ENCODE data around the gene CDS2. TPM values are rescaled to one million over a fixed set of nuclear protein-coding genes. Genes with fewer than 3 reads are reported as not detected.

The CDS2 gene
- total and polyA plus RNA-seq, 10 of the 15 experiments (the other 5 are each of a cell fraction or from before 2014, with no cell fraction given) = 11.5 to 94.7 (median 23.1) TPM

DNA sequence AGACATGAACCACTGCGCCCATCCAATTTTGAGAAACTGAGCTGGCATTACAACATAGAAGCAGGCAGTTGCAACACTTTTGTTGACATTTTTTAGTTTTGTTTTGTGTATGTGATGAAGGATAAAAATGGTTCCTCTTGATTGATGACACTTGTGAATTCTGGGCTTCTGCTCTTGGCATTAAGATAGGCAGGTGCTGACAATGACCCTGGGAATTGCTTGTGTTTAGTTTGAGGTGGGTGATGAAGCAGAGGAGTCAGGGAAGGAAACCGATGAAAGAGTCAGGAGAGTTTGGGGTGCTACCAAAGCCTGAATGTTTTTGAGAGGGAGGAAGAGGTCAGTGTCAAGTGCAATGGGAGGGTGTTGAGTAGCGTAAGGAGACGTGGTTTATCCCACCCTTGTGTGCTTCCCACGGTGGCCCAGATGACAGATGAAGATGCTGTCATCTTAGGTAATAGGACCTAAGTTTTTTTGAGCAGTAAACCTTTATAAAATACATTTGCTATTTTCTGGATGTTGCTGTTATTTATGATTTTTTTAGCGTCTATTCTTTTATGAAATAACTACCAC, 19.4 kb downstream of the CDS2 start (continued):
- TF ChIP-seq LARP7 (IDR thresholded peaks at IDR 0.05) = no peak
- no peak for TF ChIP-seq BCL11A (IDR thresholded peaks at IDR 0.05; ENCODE audit: low read depth, low read length)
- TF ChIP-seq HDAC2 (IDR thresholded peaks at IDR 0.05) = no peak
- TF ChIP-seq IKZF1 (conservative IDR thresholded peaks at IDR 0.05) = no peak
- TF ChIP-seq, protein P1, sequence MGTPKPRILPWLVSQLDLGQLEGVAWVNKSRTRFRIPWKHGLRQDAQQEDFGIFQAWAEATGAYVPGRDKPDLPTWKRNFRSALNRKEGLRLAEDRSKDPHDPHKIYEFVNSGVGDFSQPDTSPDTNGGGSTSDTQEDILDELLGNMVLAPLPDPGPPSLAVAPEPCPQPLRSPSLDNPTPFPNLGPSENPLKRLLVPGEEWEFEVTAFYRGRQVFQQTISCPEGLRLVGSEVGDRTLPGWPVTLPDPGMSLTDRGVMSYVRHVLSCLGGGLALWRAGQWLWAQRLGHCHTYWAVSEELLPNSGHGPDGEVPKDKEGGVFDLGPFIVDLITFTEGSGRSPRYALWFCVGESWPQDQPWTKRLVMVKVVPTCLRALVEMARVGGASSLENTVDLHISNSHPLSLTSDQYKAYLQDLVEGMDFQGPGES (IDR thresholded peaks at IDR 0.05) = no peak
- TF ChIP-seq, protein P2, sequence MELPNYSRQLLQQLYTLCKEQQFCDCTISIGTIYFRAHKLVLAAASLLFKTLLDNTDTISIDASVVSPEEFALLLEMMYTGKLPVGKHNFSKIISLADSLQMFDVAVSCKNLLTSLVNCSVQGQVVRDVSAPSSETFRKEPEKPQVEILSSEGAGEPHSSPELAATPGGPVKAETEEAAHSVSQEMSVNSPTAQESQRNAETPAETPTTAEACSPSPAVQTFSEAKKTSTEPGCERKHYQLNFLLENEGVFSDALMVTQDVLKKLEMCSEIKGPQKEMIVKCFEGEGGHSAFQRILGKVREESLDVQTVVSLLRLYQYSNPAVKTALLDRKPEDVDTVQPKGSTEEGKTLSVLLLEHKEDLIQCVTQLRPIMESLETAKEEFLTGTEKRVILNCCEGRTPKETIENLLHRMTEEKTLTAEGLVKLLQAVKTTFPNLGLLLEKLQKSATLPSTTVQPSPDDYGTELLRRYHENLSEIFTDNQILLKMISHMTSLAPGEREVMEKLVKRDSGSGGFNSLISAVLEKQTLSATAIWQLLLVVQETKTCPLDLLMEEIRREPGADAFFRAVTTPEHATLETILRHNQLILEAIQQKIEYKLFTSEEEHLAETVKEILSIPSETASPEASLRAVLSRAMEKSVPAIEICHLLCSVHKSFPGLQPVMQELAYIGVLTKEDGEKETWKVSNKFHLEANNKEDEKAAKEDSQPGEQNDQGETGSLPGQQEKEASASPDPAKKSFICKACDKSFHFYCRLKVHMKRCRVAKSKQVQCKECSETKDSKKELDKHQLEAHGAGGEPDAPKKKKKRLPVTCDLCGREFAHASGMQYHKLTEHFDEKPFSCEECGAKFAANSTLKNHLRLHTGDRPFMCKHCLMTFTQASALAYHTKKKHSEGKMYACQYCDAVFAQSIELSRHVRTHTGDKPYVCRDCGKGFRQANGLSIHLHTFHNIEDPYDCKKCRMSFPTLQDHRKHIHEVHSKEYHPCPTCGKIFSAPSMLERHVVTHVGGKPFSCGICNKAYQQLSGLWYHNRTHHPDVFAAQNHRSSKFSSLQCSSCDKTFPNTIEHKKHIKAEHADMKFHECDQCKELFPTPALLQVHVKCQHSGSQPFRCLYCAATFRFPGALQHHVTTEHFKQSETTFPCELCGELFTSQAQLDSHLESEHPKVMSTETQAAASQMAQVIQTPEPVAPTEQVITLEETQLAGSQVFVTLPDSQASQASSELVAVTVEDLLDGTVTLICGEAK (IDR thresholded peaks at IDR 0.05; ENCODE audit: borderline replicate concordance) = no peak
- TF ChIP-seq MXI1 (IDR thresholded peaks at IDR 0.05; ENCODE audit: low read depth, low read length) = no peak
- no peak for TF ChIP-seq TCF3 (IDR thresholded peaks at IDR 0.05; ENCODE audit: borderline replicate concordance, insufficient read depth, low read depth, low read length)

Measured in GM12878 (cell line).